ENCODE data around the gene TNIK. TPM values are rescaled to one million over a fixed set of nuclear protein-coding genes. Genes with fewer than 3 reads are reported as not detected.

The TNIK gene
- total RNA-seq, 4 donors from 2014 or later: 30.3 to 39.0 (median 36.8) TPM

DNA sequence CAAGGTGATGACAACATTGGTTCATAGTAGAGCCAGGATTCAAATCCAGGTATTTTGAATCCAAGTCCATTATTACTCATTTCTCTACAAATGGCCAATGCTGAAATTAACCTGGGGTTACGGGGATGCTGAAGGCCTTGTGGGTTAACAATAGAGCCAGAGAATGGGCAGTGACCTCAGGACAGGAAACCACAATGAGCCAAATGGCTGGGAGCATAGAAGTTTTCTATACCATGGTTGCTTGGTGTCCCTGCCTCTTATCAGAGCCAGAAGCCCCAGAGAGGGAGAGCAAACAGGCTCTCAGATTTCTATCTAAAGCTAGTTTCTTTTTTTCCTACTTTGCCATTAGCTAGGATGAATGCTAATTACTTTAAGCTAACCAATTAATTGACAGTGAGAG lies 82.3 kb downstream of the TNIK start:
- 100% methylated on average over 1 of the region's 1 CpG for WGBS
- Histone ChIP-seq H3K9me3 (no peaks in the 10 kb centered on the region), H3K36me3 (no peaks in the 10 kb centered on the region), H3K27ac (replicated peaks in 1 of 4) (no peak overlapping the region), H3K4me3 (no peak overlapping the region), H3K4me1 (peaks cover 32 to 88% (median 76%) of the 10 kb centered on the region in 4 donors), H3K27me3 (no peaks in the 10 kb centered on the region)
- intact Hi-C loops (cut with DNase I): no loop called here
- TF ChIP-seq EP300 (IDR thresholded peaks at IDR 0.05): no peak
- TF ChIP-seq POLR2A (IDR thresholded peaks at IDR 0.05; ENCODE audit: low read depth): no peak
- TF ChIP-seq, protein P1, sequence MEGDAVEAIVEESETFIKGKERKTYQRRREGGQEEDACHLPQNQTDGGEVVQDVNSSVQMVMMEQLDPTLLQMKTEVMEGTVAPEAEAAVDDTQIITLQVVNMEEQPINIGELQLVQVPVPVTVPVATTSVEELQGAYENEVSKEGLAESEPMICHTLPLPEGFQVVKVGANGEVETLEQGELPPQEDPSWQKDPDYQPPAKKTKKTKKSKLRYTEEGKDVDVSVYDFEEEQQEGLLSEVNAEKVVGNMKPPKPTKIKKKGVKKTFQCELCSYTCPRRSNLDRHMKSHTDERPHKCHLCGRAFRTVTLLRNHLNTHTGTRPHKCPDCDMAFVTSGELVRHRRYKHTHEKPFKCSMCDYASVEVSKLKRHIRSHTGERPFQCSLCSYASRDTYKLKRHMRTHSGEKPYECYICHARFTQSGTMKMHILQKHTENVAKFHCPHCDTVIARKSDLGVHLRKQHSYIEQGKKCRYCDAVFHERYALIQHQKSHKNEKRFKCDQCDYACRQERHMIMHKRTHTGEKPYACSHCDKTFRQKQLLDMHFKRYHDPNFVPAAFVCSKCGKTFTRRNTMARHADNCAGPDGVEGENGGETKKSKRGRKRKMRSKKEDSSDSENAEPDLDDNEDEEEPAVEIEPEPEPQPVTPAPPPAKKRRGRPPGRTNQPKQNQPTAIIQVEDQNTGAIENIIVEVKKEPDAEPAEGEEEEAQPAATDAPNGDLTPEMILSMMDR (IDR thresholded peaks at IDR 0.05): no peak
- TF ChIP-seq POLR2AphosphoS5 (IDR thresholded peaks at IDR 0.05): no peak
- no peak for DNase-seq (ENCODE audit: extremely low spot score)

DNA sequence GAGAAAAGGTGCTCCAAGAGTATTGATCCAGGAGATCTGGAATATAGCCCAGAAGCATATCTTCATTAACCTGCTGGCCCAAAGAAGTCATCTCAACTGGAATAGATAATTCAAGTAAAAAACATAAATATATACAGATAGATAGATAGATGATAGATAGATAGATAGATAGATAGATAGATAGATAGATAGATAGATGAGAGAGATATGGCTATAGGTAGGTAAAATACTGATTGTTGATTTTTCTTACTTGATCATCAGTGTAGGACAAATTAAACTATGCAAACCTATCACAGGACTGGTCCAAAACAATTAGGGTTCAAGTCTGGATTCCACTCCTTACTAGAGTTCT lies 83.6 kb downstream of the TNIK start:
- H3K27me3 ChIP-seq: no peaks in the 10 kb centered on the region
- H3K27ac ChIP-seq (replicated peaks in 1 of 4): no peak overlapping the region
- TF ChIP-seq EP300 (IDR thresholded peaks at IDR 0.05): no peak
- no peak for TF ChIP-seq POLR2AphosphoS5 (IDR thresholded peaks at IDR 0.05)
- TF ChIP-seq, protein P1 (IDR thresholded peaks at IDR 0.05): no peak
- no peak for TF ChIP-seq POLR2A (IDR thresholded peaks at IDR 0.05; ENCODE audit: low read depth)
- no peak overlapping the region for H3K4me3 ChIP-seq
- no peaks in the 10 kb centered on the region for H3K9me3 ChIP-seq
- intact Hi-C loops (cut with DNase I): no loop called here
- no peaks in the 10 kb centered on the region for H3K36me3 ChIP-seq
- no peak for DNase-seq (ENCODE audit: extremely low spot score)
- peaks cover 30 to 77% (median 66%) of the 10 kb centered on the region in 4 donors for H3K4me1 ChIP-seq

DNA sequence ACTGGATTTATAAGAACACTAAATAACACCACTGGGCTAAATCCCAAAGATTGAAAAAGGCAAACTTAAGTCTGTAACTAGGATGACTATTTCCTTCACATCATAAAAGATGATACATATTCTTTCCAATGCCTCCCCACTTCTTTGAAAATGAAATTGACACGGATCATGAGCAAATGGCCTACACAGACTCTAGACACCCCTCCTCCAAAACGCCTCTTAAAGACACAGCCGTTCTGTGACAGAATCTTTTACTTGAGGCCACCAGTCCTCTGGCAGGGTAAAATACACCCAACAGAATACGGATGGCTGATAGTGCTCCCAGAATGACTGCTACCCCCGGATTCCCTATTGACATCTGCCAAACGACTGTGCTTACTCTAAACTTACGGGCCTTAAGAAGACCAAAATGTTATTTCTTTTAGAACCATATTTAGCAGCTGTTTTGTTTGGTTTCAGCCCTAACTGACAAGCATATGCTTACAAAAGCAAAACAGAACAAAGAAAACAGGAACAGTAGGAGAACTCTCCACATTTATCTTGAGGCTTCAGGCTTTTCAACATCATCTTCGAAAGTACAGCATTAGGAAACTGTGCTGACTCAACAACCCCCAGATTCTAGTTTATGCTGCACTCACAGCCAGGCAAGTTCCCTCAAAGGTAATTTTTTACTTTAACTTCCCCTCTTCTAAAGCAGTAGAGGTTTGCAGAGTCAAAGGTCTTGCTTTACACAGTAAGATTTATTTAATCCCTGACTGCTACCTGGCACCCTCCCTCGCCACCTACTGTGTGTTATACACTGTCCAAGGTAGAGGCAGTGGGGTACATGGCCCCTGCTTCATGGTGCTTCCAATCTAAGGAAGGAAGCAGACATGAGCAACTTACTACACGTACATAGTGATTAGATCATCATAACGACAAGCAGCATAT lies 84.3 kb downstream of the TNIK start:
- intact Hi-C loops (cut with DNase I): no loop called here
- Histone ChIP-seq H3K4me3 (no peak overlapping the region), H3K4me1 (peaks cover 30 to 71% (median 60%) of the 10 kb centered on the region in 4 donors), H3K9me3 (no peaks in the 10 kb centered on the region), H3K27me3 (no peaks in the 10 kb centered on the region), H3K36me3 (no peaks in the 10 kb centered on the region), H3K27ac (replicated peaks in 1 of 4) (peak overlapping the region in 2 of 4 donors; percentile 20 to 25)
- DNase-seq (ENCODE audit: extremely low spot score): no peak
- TF ChIP-seq POLR2A (IDR thresholded peaks at IDR 0.05; ENCODE audit: low read depth): no peak
- no peak for TF ChIP-seq EP300 (IDR thresholded peaks at IDR 0.05)
- TF ChIP-seq, protein P1 (IDR thresholded peaks at IDR 0.05): no peak
- no peak for TF ChIP-seq POLR2AphosphoS5 (IDR thresholded peaks at IDR 0.05)
- 69% methylated on average over 11 of the region's 11 CpGs for WGBS

DNA sequence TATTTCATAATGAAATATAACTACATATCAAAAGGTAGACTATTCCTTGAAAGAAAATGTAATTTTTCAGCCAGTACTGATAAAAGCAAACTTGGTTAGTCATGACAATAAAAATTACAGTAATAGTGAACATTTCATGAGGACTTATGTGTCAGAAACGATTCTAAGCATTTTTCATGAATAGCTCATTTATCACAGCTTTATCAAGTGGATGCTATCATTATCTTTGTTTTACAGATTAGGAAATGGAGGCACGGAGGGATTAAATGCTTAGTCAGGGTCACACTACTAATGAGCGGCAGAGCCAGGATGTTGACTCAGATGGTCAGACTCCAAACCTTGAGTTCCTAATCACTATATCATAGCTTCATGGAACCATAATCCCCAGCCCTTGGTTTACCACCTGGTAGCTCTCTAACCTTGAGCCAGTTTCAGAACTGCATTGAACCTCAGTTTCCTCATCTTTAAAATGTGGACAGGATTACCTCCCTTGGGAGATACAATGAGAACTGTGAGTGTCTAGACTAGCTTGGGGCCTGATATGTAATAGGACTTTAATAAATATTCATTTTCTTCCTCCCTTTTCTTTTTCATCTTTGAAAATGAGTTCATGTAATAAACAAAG lies 85.4 kb downstream of the TNIK start:
- TF ChIP-seq EP300 (IDR thresholded peaks at IDR 0.05) (no peak), POLR2AphosphoS5 (IDR thresholded peaks at IDR 0.05) (no peak), POLR2A (IDR thresholded peaks at IDR 0.05; ENCODE audit: low read depth) (no peak)
- TF ChIP-seq, protein P1 (IDR thresholded peaks at IDR 0.05): no peak
- H3K36me3 ChIP-seq: no peaks in the 10 kb centered on the region
- H3K4me1 ChIP-seq: peaks cover 30 to 59% (median 51%) of the 10 kb centered on the region in 4 donors
- WGBS: 39% methylated on average over 3 of the region's 3 CpGs
- no peak overlapping the region for H3K4me3 ChIP-seq
- H3K27ac ChIP-seq (replicated peaks in 1 of 4): no peak overlapping the region
- no peaks in the 10 kb centered on the region for H3K27me3 ChIP-seq
- DNase-seq (ENCODE audit: extremely low spot score): no peak
- intact Hi-C loops (cut with DNase I): no loop called here
- H3K9me3 ChIP-seq: no peaks in the 10 kb centered on the region

All from esophagus muscularis mucosa (tissue), 4 donors.